SH-SY5Y (cell line): ENCODE measurements around the gene RHOG.

ENCODE experiments used
- GATA2 ChIP-seq: IDR thresholded peaks from 2 replicates; pipeline ENCODE4 v1.6.1; 2011; ENCODE audit warnings: mild to moderate bottlenecking, low read depth, low read length
- GATA3 ChIP-seq: IDR thresholded peaks from 2 replicates; pipeline ENCODE4 v1.6.1; 2011; ENCODE audit warnings: low read depth, mild to moderate bottlenecking, low read length, moderate library complexity

GRCh38 chr11:3827434-3828186 lies 13.1 kb downstream of the RHOG start:
- TF ChIP-seq GATA3: no peak
- TF ChIP-seq GATA2: no peak
